Progenitor cell of endocrine pancreas (in vitro differentiated cells): ENCODE results near the gene CLDN16. TPM values are rescaled to one million over a fixed set of nuclear protein-coding genes. Genes with fewer than 3 reads are reported as not detected.

Experiments used
- DNase-seq: peaks from one replicate; pipeline ENCODE4 v3.0.0; 2021; ENCODE audit warnings: low spot score; ENCODE audit not compliant: unreplicated experiment
- H3K27ac Mint-ChIP-seq: 2 replicates; pipeline ENCODE4 v1.8.0; 2021; ENCODE audit warnings: mild to moderate bottlenecking, moderate library complexity, mixed read lengths
- H3K27me3 Mint-ChIP-seq: 2 replicates; pipeline ENCODE4 v1.8.0; 2021; ENCODE audit warnings: mixed read lengths
- H3K36me3 Mint-ChIP-seq: 2 replicates; pipeline ENCODE4 v1.8.0; 2022; ENCODE audit warnings: mixed read lengths; ENCODE audit not compliant: insufficient read depth
- H3K4me1 Mint-ChIP-seq: 2 replicates; pipeline ENCODE4 v1.8.0; 2021; ENCODE audit warnings: low read depth, mixed read lengths
- H3K4me3 Mint-ChIP-seq: 2 replicates; pipeline ENCODE4 v1.8.0; 2021; ENCODE audit warnings: low read depth, mild to moderate bottlenecking, moderate library complexity, mixed read lengths
- H3K9me3 Mint-ChIP-seq: 2 replicates; pipeline ENCODE4 v1.8.0; 2021; ENCODE audit warnings: low read depth, mixed read lengths
- total RNA-seq: library from RNA; stranded (reverse); gene quantifications from 2 replicates; pipeline ENCODE4 v1.2.1, GENCODE V29; 2021
- TF ChIP-seq, protein P1 (sequence below): fragments of 200-600 bp; sonication (generic); IDR thresholded peaks from one replicate; pipeline ENCODE4 v1.5.0; 2021; ENCODE audit warnings: antibody characterized with exemption, mild to moderate bottlenecking; ENCODE audit not compliant: unreplicated experiment

CLDN16 gene
- total RNA-seq, 1 donor from 2014 or later = 0.31 TPM

DNA sequence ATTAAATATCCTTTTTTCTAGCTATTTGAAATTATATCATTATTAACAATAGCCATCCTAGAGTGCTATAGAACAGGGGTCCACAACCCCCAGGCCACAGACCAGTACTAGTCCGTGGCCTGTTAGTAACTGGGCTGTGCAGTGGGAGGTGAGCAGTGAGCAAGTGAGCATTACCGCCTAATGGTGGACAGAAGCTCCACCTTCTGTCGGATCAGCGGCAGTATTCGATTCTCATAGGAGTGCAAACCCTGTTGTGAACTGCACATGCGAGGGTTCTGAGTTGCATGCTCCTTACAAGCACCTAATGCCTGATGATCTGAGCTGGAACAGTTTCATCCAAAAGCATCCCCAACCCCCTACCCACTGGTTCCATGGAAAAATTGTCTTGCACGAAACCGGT, 11.7 kb downstream of the CLDN16 start:
- Mint-ChIP-seq H3K36me3 (no peaks in the 10 kb centered on the region), H3K27ac (no peak overlapping the region), H3K4me1 (peaks cover 2% of the 10 kb centered on the region), H3K4me3 (no peak overlapping the region), H3K9me3 (no peaks in the 10 kb centered on the region), H3K27me3 (no peaks in the 10 kb centered on the region)
- TF ChIP-seq, protein P1, sequence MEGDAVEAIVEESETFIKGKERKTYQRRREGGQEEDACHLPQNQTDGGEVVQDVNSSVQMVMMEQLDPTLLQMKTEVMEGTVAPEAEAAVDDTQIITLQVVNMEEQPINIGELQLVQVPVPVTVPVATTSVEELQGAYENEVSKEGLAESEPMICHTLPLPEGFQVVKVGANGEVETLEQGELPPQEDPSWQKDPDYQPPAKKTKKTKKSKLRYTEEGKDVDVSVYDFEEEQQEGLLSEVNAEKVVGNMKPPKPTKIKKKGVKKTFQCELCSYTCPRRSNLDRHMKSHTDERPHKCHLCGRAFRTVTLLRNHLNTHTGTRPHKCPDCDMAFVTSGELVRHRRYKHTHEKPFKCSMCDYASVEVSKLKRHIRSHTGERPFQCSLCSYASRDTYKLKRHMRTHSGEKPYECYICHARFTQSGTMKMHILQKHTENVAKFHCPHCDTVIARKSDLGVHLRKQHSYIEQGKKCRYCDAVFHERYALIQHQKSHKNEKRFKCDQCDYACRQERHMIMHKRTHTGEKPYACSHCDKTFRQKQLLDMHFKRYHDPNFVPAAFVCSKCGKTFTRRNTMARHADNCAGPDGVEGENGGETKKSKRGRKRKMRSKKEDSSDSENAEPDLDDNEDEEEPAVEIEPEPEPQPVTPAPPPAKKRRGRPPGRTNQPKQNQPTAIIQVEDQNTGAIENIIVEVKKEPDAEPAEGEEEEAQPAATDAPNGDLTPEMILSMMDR = no peak
- DNase-seq = no peak

DNA sequence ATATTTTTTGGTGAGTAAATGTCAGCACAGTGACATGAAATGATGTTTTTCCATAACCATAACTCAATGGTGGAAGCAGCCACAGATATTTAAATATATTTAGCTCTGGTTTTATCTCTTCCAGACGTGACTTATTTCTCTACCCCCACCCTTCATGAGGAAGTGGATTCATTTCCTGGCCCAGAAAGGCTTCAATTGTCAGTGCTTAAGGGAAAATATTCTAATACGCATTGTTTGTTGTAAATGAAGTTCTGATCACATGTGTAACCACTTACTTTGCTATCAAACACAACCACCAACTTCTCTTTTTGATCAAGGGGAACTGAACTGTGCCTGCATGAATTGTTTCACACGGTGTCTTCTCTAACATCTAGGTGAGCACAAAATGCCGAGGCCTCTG, 14.0 kb downstream of the CLDN16 start:
- TF ChIP-seq, protein P1 = no peak
- Mint-ChIP-seq H3K27ac (no peak overlapping the region), H3K27me3 (no peaks in the 10 kb centered on the region), H3K9me3 (no peaks in the 10 kb centered on the region), H3K4me1 (peaks cover 2% of the 10 kb centered on the region), H3K4me3 (no peak overlapping the region), H3K36me3 (no peaks in the 10 kb centered on the region)
- no peak for DNase-seq

DNA sequence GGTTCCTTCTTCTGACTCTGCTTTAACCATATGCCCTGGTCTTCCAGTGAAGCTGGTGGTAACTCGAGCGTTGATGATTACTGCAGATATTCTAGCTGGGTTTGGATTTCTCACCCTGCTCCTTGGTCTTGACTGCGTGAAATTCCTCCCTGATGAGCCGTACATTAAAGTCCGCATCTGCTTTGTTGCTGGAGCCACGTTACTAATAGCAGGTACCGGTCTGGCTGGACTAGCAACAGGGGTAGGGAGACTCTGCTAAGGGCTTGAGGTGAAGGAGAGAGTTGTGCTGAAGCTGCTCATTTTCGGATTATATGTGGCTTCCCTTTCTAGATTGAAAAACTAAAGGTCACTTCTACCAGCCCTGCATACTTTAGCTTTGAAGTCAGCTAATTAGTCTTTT, 16.8 kb downstream of the CLDN16 start:
- H3K36me3 Mint-ChIP-seq = no peaks in the 10 kb centered on the region
- no peaks in the 10 kb centered on the region for H3K4me1 Mint-ChIP-seq
- H3K4me3 Mint-ChIP-seq = no peak overlapping the region
- no peaks in the 10 kb centered on the region for H3K27me3 Mint-ChIP-seq
- TF ChIP-seq, protein P1 = no peak
- H3K27ac Mint-ChIP-seq = no peak overlapping the region
- no peak for DNase-seq
- no peaks in the 10 kb centered on the region for H3K9me3 Mint-ChIP-seq

DNA sequence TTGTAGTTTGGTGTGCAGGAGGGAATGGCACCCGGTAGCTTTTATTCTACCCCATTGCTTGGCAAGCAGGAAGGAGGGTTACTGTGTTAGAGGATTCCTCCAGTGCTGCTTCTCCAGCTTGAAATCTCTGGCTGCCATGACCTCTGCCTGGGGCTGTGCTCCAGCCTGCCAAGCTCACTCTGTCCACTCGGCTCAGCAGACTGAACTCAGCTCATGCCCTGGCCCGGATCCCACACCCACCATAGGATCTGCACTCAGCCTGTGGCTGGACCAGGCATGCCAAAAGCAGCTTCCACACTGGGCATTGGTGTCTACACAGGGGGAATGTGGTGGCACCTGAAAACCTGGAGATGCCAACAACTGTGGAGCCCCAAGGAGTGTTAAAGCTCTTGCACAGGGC, 26.3 kb downstream of the CLDN16 start:
- no peaks in the 10 kb centered on the region for H3K4me1 Mint-ChIP-seq
- no peak overlapping the region for H3K27ac Mint-ChIP-seq
- no peak overlapping the region for H3K4me3 Mint-ChIP-seq
- no peak for DNase-seq
- no peaks in the 10 kb centered on the region for H3K27me3 Mint-ChIP-seq
- no peaks in the 10 kb centered on the region for H3K36me3 Mint-ChIP-seq
- TF ChIP-seq, protein P1 = no peak
- peaks cover 13% of the 10 kb centered on the region for H3K9me3 Mint-ChIP-seq

DNA sequence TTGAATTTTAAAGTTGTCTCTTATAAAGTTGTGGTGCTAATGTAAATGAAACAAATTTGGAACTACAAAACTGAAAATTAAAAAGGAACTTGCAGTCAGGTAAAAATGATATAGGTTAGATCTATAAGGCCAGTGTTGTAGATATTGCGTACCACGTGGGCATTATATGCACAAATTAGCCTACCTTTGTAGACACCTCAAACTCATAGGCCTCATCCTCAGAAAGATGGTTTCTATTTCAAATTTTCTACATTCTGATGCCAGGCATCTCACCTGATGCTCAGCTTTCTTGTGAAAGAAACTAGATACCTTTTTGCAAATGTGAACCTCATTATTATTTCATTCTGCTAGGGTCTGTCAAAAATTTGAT, 36.1 kb downstream of the CLDN16 start:
- H3K36me3 Mint-ChIP-seq = no peaks in the 10 kb centered on the region
- H3K27me3 Mint-ChIP-seq = no peaks in the 10 kb centered on the region
- DNase-seq = no peak
- H3K4me3 Mint-ChIP-seq = no peak overlapping the region
- H3K27ac Mint-ChIP-seq = no peak overlapping the region
- no peaks in the 10 kb centered on the region for H3K9me3 Mint-ChIP-seq
- no peaks in the 10 kb centered on the region for H3K4me1 Mint-ChIP-seq
- TF ChIP-seq, protein P1 = no peak
